K562 treated with DMSO at 1 percent for 12 hours (cell line): ENCODE measurements around the gene SPINK8. TPM values are rescaled to one million over a fixed set of nuclear protein-coding genes. Genes with fewer than 3 reads are reported as not detected.

Experiments used
- total RNA-seq: library from RNA; unstranded; fragments of 300-600 nt; gene quantifications from 2 replicates; pipeline ENCODE4 v1.2.3, GENCODE V29; 2022; ENCODE audit not compliant: insufficient read depth

Gene SPINK8
- not detected in 2 replicates for total RNA-seq

DNA sequence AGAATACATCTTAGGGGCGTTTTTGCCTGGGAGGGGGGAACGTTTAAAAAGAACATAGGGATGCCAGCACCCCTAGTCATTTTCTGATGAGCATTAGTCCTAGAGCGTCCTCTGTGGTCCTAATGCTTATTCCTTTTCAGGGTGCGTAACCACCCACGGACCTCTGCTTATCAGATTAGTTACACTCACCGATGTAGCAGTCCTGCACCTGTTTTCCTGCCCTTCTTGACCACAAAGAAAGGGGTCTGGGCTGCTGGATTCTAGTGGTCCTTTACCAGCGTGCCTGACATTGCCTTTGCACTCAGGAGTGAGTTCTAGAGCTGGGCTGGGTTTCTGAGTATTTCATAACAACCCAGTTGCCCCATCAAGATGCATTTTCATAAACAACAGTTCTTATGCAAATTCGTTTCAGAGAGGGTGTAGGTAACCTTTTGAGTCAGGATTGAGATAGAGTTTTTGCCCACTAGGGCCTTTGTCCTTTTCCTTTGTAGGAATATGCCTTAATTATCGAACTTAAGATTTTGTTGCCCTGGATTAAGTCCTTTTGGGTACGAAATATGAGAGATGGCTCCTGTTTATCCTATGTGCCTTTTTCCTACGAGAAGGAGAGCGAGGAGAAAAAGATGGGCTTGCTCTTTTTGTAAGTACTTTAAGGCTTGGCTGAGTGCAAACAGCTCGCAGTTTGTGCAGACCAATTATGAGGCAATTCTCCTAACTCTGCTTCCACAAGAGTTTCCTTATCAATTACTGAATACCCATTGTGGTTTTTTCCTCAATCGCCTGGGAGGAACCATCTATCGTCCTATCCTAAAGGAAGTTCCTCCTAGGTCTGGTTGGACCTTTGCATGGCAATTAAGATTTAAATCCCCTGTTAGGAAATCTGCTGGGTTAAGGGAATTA lies at the start of gene SPINK8:
Gene SPINK8, minus strand, starts transcription at position 316 of the 900 bp plus-strand sequence. CDS start 5,320 bp downstream, outside the sequence.

DNA sequence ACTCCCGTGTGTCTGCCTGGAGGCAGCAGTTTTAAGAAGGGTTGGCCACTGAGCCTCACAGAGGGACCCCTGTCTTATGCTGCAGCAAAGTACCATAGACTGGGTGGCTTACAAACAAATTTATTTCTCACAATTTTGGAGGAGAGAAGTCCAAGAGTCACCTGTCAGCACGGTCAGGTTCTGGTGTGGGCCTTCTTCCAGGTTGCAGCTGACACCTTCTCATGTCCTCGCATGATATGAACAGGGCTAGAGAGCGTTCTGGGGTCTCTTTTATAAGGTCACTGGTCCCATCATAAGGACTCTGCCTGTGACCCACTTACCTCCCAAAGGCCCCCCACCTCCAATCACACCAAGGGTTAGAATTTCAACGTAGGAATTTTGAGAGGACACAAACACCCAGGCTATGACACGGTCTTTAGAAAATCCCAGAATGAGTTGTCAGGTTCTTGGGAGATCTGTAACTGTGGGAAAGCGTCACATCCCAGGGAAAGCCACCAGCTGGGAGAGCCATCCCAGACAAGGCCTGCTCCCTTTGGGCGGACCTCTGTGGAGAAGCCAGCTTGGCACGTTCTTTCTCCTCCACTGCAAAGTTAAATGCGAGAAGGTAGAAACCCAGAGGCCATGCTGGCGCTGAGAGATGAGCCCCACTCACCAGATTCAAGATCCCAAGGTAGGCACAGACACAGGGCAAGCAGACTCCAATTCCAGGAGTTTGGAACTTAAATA lies 38.4 kb upstream of the SPINK8 start, which contains the start of gene FBXW12:
Gene FBXW12, plus strand, starts transcription at position 569 of the 726 bp plus-strand sequence. CDS start 549 bp downstream, outside the sequence.

GRCh38 chr3:48301020-48301799 lies 32.3 kb downstream of the SPINK8 start, which contains the start of gene NME6:
TSS of gene NME6 (minus strand) at chr3:48301367.

Other genes starting within 250 kb of the SPINK8 start
- 15.0 and 36.6 TPM in 2 replicates for gene CDC25A, start 145.2 kb downstream of the SPINK8 start, total RNA-seq
- not detected in 2 replicates for gene CAMP, start 110.2 kb downstream of the SPINK8 start, total RNA-seq
- 4.0 and 13.0 TPM in 2 replicates for gene ZNF589, start 92.6 kb downstream of the SPINK8 start, total RNA-seq
- gene NME6, start 32.3 kb downstream of the SPINK8 start, total RNA-seq: 18.5 and 26.2 TPM in 2 replicates
- not detected in 2 replicates for gene FBXW12, start 38.6 kb upstream of the SPINK8 start, total RNA-seq
- 3.1 and 19.1 TPM in 2 replicates for gene PLXNB1, start 96.4 kb upstream of the SPINK8 start, total RNA-seq
- gene CCDC51, start 106.5 kb upstream of the SPINK8 start, total RNA-seq: 10.2 and 11.5 TPM in 2 replicates
- 184 and 233 TPM in 2 replicates for gene TMA7, start 106.6 kb upstream of the SPINK8 start, total RNA-seq
- gene ATRIP, start 113.1 kb upstream of the SPINK8 start, total RNA-seq: 4.0 and 6.0 TPM in 2 replicates
- 86.7 and 106 TPM in 2 replicates for gene SHISA5, start 170.5 kb upstream of the SPINK8 start, total RNA-seq
- gene PFKFB4, start 223.1 kb upstream of the SPINK8 start, total RNA-seq: 5.8 and 9.7 TPM in 2 replicates
- gene UCN2, start 230.1 kb upstream of the SPINK8 start, total RNA-seq: not detected in 2 replicates